Cerebellar nuclear complex (tissue), 1 donor: ENCODE measurements around the gene FHIT.

ENCODE experiments used
- DNase-seq, 2 experiments: peaks; one replicate each; lab custom pipeline; 2025; lab: John Stamatoyannopoulos, UW

The FHIT gene

DNA sequence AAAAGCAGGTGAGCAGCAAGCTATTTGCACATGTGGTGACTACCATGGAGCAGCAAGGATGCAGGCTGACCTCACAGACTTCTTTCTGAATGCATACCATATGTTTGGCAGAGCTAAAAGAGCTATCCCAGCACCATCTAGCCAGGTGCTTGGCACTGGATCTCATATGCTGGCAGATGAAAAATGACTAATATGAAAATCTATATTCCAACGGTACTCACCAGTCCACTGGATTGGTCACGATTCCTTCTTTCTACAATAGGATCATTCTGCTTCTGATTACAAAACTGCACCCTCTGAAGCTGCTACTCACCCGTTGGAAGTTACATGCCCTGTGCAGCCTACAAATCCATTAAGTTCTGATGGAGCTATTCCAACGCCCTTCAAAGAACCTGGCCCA, 1487.1 kb downstream of the FHIT start:
- no peak for DNase-seq

DNA sequence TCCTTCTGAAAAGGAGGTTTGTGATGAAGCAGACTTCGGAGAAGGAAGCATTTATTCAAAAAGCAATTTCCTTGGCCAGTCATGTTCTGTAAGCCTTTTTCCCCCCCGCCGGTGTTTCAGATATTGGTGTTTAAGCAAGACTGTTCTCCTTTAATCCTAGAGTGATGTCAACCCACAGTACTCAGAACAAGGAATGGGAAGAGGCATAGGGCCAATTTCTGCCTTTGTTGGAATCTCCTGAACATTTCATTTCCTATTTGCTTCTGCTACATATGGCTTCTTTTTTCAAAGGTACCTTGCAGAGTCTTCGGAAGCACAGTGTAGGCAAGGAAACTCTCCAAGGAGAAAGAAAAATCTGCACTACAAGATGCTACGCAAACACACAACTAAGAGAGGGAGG, 1488.3 kb downstream of the FHIT start:
- no peak for DNase-seq

DNA sequence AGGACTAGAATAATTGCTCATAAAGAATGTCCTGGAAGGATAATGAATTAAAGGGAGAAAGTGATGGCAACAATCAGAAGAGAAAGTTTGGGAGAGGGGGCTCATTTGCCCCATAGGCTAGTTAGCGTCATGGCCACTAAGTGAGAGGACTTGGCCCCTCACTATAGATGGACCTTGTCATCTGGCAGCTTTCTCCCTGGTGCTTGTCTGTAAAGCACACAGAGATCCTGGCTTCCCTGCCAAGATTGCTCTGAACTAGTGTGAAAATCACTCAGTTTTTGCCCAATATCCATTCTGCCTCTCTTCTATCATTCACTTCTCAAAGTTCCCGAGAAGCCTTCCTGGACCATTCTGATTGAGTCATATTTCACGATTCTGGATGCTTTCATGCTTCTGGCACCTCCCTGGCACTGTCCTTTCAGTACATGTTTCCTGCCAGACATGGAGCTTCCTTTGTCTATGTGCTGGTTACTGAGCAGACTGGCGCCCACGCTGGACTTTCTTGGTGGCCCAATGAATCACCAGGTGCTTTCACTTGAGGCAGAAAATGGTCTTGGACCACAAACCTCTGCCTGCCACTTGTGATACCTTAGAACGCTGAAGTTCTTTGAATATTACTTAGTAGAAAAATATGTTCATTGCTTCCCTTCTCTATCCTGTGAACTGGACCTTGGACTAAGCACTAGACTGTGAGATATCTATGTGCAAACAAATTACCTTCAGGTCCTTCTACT, 1491.8 kb downstream of the FHIT start:
- DNase-seq = no peak

DNA sequence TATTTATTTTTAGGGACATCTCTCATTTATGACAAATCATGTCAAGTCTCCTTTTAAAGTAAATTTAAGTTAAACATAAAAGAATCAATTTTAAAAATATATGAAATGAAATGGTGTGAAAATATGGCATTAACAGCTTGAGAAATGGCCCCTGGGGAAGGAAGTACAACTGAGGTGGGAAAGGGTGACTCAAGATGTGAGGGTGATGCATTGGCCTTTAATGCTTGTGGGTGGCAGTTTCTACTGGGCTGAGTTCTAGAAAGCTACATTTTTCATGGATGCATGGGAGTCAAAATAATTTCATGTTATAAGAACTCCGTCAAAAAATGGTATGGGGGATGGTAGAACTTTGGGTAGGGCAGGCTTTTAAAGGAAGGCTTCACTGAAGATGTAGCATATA, 1492.6 kb downstream of the FHIT start:
- DNase-seq = no peak

DNA sequence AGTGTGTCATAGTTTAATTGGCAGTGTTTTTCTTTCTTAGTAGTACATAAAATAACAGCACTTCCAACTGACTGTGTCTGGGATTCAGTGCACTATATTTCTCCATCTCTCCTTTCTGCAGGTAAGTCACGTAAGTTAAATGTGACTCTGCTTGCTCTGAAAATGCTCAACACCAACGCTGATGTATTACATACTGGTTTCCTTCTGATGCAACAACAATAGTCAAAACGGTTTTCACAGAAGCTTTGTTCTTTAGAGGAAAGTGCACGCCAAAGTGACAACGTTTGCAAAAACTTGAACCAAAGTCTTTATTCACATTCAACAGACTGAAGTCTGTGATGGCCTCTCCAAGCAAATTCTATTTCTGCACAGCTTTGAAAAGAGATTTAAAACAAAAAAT, 1494.3 kb downstream of the FHIT start:
- no peak for DNase-seq

DNA sequence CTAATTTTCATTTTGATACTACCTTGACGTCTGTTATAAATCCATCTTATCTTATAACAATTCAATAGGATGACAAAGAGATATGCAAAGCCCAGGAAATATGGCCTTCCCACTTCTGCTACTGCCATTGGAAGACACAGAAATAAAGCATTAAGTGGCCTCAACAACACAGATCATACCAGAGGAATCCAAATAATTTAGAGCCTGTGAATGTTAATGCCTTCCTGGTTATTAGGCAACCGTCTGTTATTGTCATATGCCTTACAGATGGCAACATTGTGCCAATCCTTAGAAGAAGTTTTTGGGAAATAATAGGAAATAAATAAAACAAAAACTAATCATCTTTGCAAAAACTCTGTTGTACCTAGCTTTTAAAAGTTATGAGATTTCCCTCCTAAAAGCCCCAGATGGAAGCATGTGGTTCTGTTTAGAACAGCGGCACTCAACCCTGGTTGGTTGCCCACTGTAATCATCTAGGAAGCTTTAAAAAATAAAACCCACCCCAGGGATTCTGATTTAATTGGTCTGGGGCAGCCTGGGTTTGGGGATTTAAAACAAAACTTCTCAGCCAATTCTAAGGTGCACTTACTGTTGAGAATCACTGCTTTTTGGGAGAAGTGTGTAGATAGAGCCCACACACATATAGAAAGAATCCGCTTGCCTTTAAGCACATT, 1496.7 kb downstream of the FHIT start:
- no peak for DNase-seq

DNA sequence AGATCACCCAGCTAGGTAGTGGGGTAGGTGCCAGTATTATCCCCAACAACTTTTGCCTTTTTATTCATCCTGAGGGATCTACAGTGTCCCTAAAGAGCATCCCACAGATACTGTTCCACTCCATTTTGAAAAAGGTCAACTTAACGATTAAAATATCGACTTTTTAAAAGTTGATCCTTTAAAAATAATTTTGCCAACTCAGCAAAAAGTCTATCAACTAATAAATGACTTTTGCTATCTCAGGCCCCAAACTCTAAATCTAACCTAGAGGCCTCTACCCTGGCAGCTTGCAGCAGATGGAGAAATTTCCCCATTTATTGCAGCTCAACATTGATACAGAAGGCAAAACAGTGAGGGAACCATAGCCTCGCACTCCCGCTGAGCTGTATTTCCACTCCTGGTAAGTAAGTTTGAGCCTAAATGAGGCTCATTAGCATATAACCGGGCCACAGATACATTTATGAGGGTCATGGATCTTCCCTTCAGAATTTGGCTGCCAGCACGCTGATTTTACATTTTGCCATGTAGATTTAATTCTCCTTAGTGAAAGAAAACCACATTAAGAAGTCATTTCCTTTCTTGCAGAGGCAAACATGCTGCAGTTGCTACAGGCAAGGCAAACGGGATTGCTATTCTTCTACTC, 1497.3 kb downstream of the FHIT start:
- DNase-seq = no peak

DNA sequence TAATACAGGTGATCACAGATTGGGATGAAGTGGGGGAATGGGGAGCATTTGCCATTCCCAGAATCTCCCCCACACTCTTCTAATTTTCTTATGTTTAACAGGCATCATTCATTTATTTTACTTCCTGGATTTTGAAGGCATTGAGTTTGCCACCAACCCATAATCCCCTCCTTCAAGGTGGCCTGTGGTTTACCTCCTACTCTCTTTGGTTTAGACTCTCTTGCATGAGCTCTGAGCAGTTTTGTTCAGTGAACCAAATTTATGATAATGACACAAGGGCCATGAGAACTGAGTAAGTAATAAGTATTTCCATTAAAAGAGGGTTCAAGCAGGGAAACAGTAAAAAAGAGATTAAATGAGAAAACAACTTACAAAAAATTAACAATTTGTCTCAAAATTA, 1498.3 kb downstream of the FHIT start:
- no peak for DNase-seq

DNA sequence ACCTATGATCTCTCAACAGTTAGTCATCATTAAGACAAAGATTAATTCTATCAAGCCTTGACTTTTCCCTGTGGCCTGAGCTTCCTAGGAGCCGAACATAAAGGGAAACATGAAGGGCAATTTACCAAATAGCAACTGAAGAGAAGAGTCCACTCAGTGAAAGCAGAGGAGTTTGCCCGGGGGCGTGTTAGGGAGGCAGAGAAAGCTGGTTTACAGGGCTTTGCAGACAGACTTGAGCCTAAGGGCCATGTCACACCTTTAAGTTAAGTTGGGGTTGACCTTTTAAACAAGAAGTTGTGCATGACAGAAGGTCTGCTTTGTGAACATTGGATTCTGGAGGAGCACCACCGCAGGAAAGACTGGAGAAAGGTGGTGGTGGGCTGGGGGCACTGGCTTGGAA, 1499.6 kb downstream of the FHIT start:
- DNase-seq = no peak

DNA sequence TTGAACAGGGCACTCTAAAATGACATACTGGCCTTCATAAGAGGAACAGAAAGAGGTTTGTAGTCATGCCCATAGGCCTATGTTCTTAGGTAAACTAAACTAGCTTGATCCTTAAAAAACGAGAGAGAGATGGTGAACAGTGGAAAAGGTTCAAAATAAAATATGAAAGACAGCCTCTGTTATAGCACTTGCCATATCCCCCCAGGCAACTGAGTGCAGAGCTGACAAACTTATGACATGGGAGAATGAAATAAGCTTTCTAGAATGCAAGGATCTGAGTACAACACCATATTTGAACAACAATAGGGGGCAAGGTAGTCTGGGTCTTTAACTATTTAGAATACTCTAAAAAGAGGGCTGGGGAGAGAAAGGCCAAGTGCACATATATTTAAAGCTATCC, 1500.9 kb downstream of the FHIT start:
- DNase-seq = no peak

DNA sequence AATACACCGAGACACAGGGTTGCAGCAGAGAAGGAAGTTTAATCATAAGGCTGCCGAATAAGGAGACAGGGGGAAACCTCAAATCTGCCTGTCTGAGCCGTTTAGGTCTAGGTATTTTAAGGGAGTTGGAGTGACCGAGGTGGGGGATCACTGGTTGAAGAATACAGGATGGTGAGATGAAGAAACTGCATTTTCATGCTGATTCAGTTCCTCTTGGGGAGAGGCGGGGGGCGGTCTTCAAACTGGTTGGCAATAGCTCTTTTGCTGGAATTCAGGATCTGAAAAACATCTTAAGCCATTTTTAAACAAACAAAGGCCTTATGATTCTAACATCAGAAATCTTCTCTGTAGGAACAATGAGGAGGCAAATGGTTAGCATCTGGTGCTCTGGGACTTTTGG, 1502.0 kb downstream of the FHIT start:
- no peak for DNase-seq

DNA sequence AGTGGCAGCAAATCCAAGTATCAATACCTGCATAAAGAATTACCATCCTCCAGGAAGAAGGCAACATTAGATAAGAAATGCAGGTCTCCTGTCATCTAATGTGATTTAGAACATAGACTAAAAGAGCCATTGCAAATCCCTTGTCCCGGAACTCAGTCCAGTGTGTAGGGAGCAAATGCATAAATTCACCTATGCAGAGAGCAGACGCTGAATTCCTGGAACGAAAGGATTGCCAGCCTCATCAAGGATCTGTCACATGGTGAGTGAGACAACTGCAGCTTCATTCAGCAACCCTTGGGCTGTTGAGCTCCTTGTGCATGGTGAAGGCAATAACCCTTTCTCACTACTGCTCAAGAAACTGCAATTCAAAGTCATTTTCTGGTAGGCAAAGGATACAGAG, 1504.7 kb downstream of the FHIT start:
- no peak for DNase-seq

DNA sequence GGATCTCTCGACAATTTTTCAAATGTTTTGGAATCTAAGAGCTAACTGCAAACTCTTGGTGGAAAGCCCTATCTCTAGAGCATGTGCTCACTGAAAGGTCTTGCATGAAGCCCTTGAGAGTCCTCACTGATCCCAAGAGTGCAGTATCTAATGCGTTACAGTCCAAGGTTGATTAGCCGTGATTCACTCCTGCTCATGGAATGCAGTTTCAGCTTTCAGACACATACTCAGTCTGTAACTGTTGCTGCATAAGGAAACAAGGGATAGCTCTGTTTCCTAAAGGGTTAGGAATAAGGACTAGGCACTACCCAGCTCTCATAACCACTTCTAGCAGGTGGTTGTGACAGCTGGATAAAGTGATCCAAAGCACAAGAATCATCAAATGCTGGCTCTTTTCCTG, 1514.0 kb downstream of the FHIT start:
- DNase-seq = no peak

DNA sequence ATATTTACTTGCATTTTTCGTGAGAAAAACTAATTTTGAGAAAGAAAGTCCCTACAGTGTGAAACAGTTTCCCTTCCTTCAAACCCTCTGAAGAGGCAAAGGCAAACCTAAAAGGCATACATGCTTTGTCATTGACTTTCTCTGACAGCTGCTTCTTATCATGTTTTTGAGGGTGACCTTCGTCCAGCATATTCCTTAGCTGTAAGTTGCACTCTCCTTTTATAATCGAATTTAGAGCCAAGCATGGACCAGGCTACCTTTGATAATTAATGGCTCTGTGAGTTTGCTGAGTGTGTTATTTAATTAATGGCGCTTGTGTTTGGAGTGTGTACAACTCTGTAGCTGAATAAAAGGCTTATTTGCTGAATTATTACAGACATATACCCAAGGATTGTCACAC, 1517.2 kb downstream of the FHIT start:
- DNase-seq = no peak

DNA sequence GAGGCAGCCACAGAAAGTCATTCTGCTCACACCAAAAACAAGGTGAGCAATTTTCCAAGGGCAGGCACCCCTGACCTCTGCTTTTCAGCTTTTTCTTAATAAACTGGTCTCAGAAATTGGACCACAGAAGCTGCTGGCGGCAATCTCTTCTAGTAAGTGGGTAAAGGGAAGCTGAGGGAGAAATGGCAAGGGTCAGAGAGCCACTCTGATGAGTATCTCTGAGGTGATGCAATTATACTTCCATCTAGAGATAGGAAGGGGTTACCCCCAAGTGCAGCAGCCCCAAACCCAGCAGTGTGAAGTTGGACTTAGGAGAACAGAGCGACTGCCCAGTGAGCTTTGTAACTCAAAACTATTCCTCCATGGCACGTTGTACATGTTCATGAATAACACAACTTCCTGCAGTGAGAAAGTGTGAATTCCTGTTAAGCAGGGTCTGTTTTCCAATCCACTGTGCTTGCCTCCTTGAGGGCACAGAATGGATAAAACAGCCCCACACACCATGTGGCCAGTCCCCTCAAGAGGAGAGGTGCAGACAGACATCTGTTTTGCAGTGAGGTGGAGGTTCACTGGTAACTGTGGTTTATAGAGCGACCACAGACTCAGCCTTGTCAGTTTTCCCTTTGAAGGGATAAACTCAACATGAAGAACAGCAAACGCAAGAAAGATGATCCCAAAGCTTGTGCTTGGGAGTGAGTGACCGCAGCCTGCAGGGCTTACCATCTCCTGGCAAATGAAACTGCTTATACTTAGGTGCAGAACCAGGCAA, 1518.0 kb downstream of the FHIT start:
- no peak for DNase-seq

DNA sequence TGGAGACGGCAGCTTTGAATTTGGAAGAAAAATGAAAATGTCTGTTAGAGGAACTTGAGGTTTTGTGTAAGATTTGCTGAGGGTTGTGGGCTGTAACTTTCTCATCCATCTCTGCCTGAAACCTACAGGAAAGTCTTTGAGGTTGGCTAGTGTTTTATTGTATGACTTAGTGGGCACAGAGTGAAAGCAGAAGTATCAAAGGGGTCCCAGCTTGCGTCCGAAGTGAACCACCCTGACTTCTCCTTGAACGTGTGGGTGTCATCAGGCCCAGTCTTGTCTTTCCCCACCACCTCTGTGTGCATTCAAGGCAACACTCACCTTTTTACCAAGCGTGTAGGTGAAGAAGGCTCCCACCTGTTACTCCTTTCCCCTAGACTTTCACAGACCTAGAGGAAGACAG, 1519.3 kb downstream of the FHIT start:
- DNase-seq = no peak

DNA sequence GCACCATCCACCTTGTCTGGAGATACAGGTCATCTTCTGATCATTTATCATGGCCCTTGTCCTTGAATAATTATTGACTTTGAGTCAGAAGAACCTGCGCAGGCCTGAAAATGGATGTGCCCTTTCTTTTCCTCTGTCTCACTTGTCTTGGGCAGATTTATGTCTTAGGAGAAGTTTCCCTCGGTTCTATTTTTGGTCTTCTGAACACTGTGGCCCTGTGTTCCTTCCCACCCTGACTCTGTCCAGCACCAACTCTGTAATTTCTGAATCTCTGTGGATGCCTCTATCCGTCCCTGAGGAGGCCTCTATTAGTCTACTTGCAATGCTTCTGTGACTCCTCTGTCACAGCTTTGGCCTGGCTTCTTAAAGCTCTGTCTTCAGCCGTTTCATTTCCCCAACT, 1520.7 kb downstream of the FHIT start:
- DNase-seq = no peak

DNA sequence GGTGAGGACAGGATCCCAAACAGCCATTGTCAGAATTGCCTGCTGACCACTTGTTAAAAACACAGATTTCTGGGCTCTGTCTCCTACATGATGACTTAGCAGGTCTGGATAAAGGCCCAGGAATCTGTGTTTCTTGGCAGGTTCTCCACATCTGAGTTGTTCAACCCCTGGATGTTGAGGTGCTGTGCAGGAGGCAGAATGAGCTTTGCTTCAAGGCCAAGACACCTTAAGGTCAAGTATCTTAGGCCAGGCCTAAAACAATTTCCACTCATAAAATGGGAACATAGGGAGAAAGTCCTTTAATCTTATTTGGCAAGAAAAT, 1522.7 kb downstream of the FHIT start:
- DNase-seq = no peak

DNA sequence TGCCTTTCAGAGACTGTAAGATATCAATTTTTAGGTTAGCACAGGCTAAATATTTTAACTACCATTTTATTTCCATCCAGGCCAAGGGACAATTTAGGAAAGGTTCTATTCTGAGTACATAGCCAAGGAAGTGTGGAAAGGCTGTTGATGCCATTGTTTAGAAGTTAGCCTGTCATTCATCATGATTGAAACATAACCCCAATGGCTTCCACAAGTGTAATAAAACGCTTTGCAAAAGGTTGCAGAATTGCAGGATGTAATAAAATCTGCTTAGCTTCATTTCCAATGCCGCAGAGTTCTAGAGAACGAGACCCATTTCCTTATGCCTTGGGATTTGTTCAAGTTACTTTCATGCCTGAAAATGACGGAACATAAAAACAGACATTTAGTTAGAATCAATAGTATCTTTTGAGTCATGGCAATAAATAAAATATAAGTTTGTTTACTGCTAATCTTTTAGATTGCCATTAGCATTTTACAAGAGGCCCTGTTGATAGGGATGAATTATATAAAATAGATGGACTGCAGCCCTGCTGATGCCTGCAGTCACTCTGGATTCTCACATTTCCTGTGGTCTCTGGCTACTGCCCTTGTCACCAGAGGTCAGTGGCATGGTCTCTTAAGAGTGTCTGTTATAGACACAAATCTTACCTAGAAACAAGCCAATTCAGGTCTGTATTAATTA, 1523.2 kb downstream of the FHIT start:
- no peak for DNase-seq

DNA sequence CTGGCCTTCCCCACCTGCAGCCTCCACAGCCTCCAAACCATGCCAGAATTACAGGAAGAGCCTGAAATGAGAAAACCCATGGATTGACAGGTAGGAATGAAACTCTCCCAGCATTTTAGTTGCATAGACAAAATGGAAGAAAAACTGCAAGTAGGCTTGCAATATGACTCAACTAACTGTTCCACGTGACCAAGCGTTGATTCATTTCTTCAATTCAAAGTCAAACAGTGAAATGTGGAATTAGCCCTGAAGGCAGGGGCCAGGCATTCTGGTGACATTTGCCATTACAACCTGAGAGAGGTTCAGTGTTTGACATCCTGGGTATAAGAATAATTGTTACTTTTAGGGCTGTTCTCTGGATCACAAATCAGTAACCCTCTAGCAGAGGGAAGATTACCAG, 1525.0 kb downstream of the FHIT start:
- DNase-seq = no peak

DNA sequence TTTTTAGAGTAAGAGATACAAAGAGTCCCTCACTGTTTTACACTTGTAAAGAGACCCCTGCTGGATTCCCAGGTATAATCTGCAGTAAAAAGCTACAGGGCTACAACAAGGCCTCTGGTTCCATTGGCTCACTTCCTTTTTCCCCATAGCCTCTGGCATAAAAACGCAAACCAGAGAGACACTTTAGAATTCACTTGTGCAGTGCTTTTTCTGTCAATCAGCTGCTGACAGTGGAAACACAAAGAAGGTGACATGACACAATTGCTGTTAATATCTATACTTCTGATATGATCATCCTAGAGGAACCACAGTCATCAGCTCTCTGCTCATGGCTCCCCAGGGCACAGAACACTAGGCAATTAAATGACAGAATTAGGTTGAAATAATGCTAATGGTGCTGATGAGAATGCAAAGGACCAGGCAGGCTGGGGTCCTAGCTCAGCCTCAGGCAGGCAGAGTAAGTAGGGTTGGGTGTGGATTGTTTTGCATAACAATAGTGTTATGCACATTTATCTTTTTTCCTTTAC, 1533.5 kb downstream of the FHIT start:
- DNase-seq = no peak

DNA sequence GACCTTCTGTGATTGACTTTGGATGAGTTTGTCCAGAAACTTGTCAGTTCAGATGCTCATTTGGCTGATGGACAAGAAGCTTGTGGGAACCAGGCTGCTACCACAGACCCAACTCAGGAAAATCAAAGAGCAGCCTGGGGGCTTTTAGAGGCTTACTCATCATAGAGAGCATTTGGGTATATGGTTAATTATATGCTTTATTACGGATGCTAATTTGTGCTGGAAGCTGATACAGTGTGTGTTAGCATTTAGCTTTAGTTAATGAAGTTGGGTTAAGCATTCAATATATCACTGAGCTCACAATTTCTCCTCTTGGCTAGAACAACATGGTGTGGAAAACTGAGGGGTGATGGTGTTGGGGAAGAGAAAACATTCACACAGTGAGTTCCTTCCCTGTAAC, 1537.2 kb downstream of the FHIT start:
- DNase-seq = no peak
